ENCODE measurements around the gene SLC7A4.
A peak's percentile ranks its signal among the peaks of the same experiment; 100 is the strongest.

Gene SLC7A4

GRCh38 chr22:21000207-21000986 is 32.0 kb downstream of the SLC7A4 start:
- Histone ChIP-seq H3K9ac (ENCODE audit: low read depth, low read length) (peak overlapping the region; percentile 93), H3K27ac (ENCODE audit: low read length) (peak overlapping the region; percentile 95), H3K36me3 (ENCODE audit: insufficient read depth, low read length) (peaks cover 59% of the 10 kb centered on the region), H4K20me1 (ENCODE audit: insufficient read depth, low read length) (peaks cover 26% of the 10 kb centered on the region), H2AFZ (ENCODE audit: low read depth, low read length) (no peak overlapping the region), H3K4me1 (ENCODE audit: insufficient read depth, low read length) (peaks cover 36% of the 10 kb centered on the region), H3K79me2 (ENCODE audit: insufficient read depth, low read length) (peaks cover 40% of the 10 kb centered on the region), H3K4me2 (ENCODE audit: insufficient read depth, low read length) (peak overlapping the region; percentile 100), H3K9me3 (ENCODE audit: insufficient read depth, low read length, severe bottlenecking) (no peaks in the 10 kb centered on the region), H3K27me3 (ENCODE audit: insufficient read depth, low read length, poor library complexity) (no peaks in the 10 kb centered on the region), H3K4me3 (ENCODE audit: low read depth in 1 of 2, low read length in 2 of 2) (peak overlapping the region; percentile 84 to 99; a peak in 3 of 4 replicates)
- TF ChIP-seq CTCF (IDR thresholded peaks at IDR 0.05; ENCODE audit: borderline replicate concordance, extremely low read depth, low read length, poor library complexity, severe bottlenecking) (peak; percentile 23), EZH2 (IDR thresholded peaks at IDR 0.05; ENCODE audit: borderline replicate concordance, low read depth, low read length, severe bottlenecking) (no peak)
- DNase-seq (peak; percentile 27), ATAC-seq (ENCODE audit: insufficient read depth, low read depth) (no peak)

DNA sequence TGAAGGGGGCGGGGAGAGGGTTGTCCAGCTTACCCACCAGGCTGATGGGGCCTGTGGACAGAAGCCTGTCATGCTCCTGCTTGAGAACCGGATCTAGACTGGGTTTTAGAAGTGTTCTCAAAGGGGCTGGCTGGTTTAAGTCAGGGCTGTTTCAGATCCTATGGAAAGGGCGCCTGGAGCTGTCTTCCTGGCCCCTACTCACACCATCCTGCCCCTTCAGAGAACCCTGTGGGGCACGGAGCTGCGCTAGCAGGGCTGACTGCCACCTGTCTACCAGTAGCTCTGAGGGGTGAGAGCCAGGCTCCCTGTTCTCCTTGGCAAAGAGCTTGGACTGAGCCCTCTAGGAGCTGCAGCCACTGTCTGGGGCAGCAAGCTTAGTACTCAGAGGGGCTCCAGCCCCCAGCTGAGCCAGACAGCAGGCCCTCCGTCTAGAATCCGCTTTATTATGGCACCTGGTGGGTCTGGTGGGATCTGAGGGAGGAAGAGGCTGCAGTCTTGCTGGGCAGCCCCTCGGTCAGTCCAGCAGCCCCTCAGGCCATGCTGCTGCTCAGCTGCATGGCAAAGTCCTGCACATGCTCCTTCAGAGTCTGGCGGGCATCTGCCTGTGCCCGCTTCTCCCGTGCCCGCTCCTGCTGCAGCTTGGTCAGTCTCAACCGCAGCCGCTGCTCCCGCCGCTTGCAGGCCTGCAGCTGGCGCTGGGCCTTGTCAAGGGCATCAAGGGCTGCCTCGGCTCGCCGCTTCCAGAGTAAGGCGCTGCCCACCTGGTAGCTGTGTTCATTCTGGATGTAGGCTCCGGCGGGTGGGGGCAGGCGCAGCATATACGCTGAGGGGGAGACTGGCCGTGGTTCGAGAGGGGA is 32.8 kb downstream of the SLC7A4 start:
- peaks cover 40% of the 10 kb centered on the region for H3K79me2 ChIP-seq (ENCODE audit: insufficient read depth, low read length)
- H3K4me1 ChIP-seq (ENCODE audit: insufficient read depth, low read length): peaks cover 36% of the 10 kb centered on the region
- no peak overlapping the region for H2AFZ ChIP-seq (ENCODE audit: low read depth, low read length)
- H3K4me2 ChIP-seq (ENCODE audit: insufficient read depth, low read length): peak overlapping the region; percentile 100
- peak overlapping the region; percentile 93 for H3K9ac ChIP-seq (ENCODE audit: low read depth, low read length)
- peak overlapping the region in 1 of 2 experiments; percentile 84; a peak in 3 of 4 replicates for H3K4me3 ChIP-seq (ENCODE audit: low read depth in 1 of 2, low read length in 2 of 2)
- DNase-seq: no peak
- ATAC-seq (ENCODE audit: insufficient read depth, low read depth): no peak
- peaks cover 26% of the 10 kb centered on the region for H4K20me1 ChIP-seq (ENCODE audit: insufficient read depth, low read length)
- TF ChIP-seq EZH2 (IDR thresholded peaks at IDR 0.05; ENCODE audit: borderline replicate concordance, low read depth, low read length, severe bottlenecking) (no peak), CTCF (IDR thresholded peaks at IDR 0.05; ENCODE audit: borderline replicate concordance, extremely low read depth, low read length, poor library complexity, severe bottlenecking) (no peak)
- H3K36me3 ChIP-seq (ENCODE audit: insufficient read depth, low read length): peaks cover 66% of the 10 kb centered on the region
- no peaks in the 10 kb centered on the region for H3K27me3 ChIP-seq (ENCODE audit: insufficient read depth, low read length, poor library complexity)
- no peaks in the 10 kb centered on the region for H3K9me3 ChIP-seq (ENCODE audit: insufficient read depth, low read length, severe bottlenecking)
- no peak overlapping the region; the same call in 1 of the 2 replicates for H3K27ac ChIP-seq (ENCODE audit: low read length)

DNA sequence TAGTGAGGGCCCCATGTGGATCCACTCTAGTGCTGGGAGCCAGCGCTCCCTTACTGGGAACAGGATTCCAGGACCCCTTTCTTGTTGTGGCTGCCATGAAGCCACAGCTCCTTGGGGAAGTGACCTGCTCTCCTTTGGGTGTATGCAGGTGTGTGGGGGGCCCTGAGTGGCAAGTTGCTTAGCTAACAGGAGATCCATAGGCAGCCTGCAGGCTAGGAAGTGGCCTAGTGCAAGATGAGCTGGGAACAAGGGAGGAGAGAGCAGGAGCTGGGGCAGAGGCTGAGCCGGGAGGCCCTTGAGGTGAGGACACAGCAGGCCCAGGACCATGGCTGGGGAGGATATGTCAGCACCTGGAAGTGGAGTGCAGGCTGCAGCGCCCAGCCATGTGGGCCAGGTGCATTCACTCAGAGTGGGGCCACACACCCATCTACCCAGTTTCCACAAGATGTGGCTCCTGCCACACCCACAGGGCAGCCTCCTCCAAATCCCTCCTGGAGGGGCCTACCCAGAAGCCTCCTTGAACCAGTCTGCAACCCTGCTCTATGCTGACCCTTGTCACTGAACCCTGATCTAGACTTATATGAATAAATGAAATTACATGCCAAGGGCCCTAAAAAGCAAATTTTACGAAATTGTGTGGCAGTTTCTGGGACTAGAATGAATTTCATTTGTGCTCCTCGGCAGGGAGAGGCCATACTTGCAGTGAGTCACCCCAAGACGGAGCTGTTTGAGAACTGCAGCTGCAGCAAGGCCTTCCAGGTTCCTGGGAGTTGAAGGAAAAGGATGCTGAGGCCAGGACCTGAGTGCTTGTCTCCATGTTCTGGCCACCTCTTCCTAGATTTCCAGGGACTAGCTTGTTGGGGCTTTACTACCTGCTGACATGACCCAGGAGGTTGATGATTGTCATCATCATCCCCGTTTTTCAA is 33.7 kb downstream of the SLC7A4 start:
- peak; percentile 17 for DNase-seq

More for the DNA sequence above, 33.7 kb downstream of the SLC7A4 start:
- H3K4me1 ChIP-seq (ENCODE audit: insufficient read depth, low read length): peaks cover 33% of the 10 kb centered on the region
- H3K79me2 ChIP-seq (ENCODE audit: insufficient read depth, low read length): peaks cover 37% of the 10 kb centered on the region
- H3K4me3 ChIP-seq (ENCODE audit: low read depth in 1 of 2, low read length in 2 of 2): no peak overlapping the region
- ATAC-seq (ENCODE audit: insufficient read depth, low read depth): no peak
- TF ChIP-seq CTCF (IDR thresholded peaks at IDR 0.05; ENCODE audit: borderline replicate concordance, extremely low read depth, low read length, poor library complexity, severe bottlenecking) (no peak), EZH2 (IDR thresholded peaks at IDR 0.05; ENCODE audit: borderline replicate concordance, low read depth, low read length, severe bottlenecking) (no peak)
- H3K27ac ChIP-seq (ENCODE audit: low read length): no peak overlapping the region
- H3K36me3 ChIP-seq (ENCODE audit: insufficient read depth, low read length): peaks cover 70% of the 10 kb centered on the region
- peaks cover 26% of the 10 kb centered on the region for H4K20me1 ChIP-seq (ENCODE audit: insufficient read depth, low read length)
- H3K4me2 ChIP-seq (ENCODE audit: insufficient read depth, low read length): peak overlapping the region; percentile 100; the same call in 1 of the 2 replicates
- no peaks in the 10 kb centered on the region for H3K27me3 ChIP-seq (ENCODE audit: insufficient read depth, low read length, poor library complexity)
- no peak overlapping the region for H2AFZ ChIP-seq (ENCODE audit: low read depth, low read length)
- no peaks in the 10 kb centered on the region for H3K9me3 ChIP-seq (ENCODE audit: insufficient read depth, low read length, severe bottlenecking)
- no peak overlapping the region for H3K9ac ChIP-seq (ENCODE audit: low read depth, low read length)

All from DND-41 (cell line).